BJ (cell line): ENCODE results near the gene COL5A2. TPM values are rescaled to one million over a fixed set of nuclear protein-coding genes. Genes with fewer than 3 reads are reported as not detected.

Experiments used
- CTCF ChIA-PET: fragments of 350-600 bp; formaldehyde crosslinking; extraction: SDS; loops from one replicate; lab custom pipeline; 2021; ENCODE audit warnings: antibody characterized with exemption, inconsistent platforms; lab: Yijun Ruan, JAX
- POLR2A ChIA-PET: fragments of 300-600 bp; sonication (Branson Sonifier 250); formaldehyde crosslinking; extraction: SDS; loops from one replicate; lab custom pipeline; 2021; ENCODE audit warnings: antibody characterized with exemption; lab: Charles Lee
- DNase-seq: peaks from one replicate; pipeline ENCODE4 v3.0.0-alpha.2; 2011; ENCODE audit warnings: low read depth
- H3K27me3 ChIP-seq: 2 replicates; pipeline ENCODE4 v1.6.0; 2011; ENCODE audit warnings: low read length; ENCODE audit not compliant: control insufficient read depth, insufficient read depth
- H3K36me3 ChIP-seq: 2 replicates; pipeline ENCODE4 v1.5.1; 2011; ENCODE audit warnings: low read length; ENCODE audit not compliant: control insufficient read depth, insufficient read depth
- H3K4me3 ChIP-seq: 2 replicates; pipeline ENCODE4 v1.5.1; 2011; ENCODE audit warnings: low read depth, mild to moderate bottlenecking, control low read depth, low read length
- polyA plus RNA-seq: library from polyadenylated mRNA; depleted of rRNA; stranded (reverse); fragments of >200 nt; gene quantifications from 2 replicates; pipeline ENCODE4 v1.2.3, GENCODE V29; 2011
- TF ChIP-seq, protein P1 (sequence below): IDR thresholded peaks from 2 replicates; pipeline ENCODE4 v1.5.1; 2011; ENCODE audit warnings: low read depth, mild to moderate bottlenecking, control low read depth, inconsistent platforms, low read length, moderate library complexity; ENCODE audit not compliant: insufficient read depth

Gene COL5A2
- polyA plus RNA-seq, 1 experiment, result 351 TPM

DNA sequence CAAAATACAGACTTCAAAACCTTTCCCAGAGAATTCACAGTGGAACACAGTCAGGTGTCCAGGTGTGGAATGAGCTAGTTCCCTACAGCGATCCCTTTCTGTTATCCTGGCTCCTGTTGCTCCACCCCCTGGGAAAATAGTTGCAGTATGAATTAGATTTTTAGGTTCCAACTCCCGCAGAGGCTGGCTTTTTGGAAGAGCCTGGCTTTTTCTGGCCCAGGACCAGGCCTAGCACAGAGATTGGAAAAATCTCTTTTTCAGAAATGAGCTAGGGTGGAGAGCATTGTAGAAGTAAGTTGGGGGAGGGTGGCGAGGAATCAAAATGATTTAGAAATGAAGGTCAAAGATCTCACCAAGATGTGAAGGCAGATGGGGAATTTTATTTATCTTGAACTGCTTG, 27.1 kb downstream of the COL5A2 start:
- Histone ChIP-seq H3K4me3 (no peak overlapping the region), H3K27me3 (no peaks in the 10 kb centered on the region), H3K36me3 (no peaks in the 10 kb centered on the region)
- TF ChIP-seq, protein P1, sequence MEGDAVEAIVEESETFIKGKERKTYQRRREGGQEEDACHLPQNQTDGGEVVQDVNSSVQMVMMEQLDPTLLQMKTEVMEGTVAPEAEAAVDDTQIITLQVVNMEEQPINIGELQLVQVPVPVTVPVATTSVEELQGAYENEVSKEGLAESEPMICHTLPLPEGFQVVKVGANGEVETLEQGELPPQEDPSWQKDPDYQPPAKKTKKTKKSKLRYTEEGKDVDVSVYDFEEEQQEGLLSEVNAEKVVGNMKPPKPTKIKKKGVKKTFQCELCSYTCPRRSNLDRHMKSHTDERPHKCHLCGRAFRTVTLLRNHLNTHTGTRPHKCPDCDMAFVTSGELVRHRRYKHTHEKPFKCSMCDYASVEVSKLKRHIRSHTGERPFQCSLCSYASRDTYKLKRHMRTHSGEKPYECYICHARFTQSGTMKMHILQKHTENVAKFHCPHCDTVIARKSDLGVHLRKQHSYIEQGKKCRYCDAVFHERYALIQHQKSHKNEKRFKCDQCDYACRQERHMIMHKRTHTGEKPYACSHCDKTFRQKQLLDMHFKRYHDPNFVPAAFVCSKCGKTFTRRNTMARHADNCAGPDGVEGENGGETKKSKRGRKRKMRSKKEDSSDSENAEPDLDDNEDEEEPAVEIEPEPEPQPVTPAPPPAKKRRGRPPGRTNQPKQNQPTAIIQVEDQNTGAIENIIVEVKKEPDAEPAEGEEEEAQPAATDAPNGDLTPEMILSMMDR, result no peak
- no peak for DNase-seq
- CTCF ChIA-PET, result interaction anchor here (1.4 kb wide), 1 partner anchor 39 kb away, joined by 3 read pairs; no protein-coding TSS in a partner anchor
- POLR2A ChIA-PET, result no interaction called here

DNA sequence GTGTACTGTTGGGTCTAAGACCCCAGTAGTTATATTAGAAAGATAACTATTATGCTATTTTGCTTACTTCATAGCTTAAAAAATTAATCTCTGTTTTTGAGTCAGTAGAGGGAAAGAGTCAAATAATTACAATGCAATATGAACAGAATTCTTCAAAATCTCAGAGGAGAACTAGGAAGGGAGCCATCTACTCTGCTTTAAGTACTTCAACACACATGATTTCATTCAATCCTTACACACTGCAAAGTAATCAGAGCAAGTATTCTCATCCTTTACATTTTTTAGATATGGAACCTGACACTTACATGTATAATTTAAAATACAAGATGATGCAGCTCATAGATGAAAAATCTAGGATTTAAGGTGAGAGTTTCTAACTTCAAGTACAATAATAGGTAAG, 27.7 kb downstream of the COL5A2 start:
- DNase-seq, result no peak

DNA sequence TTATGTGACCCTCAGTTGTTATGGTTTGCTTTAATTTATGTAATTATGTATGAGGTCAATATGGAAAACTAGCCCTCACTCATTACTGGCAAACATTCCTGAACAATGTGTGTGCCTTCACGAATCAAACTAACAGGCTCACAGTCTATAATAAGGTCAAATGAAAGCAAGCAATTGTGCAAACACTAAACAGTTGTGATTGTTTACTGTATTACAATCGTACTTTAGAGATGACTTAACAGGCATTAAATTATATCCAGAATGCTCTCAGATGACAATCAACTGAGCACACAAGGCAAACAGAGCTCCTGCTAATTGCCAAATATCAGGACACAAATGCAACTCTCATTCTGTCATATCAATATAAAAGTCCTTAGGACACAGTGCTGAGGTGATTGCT, 29.5 kb downstream of the COL5A2 start:
- Histone ChIP-seq H3K4me3 (no peak overlapping the region), H3K27me3 (no peaks in the 10 kb centered on the region), H3K36me3 (no peaks in the 10 kb centered on the region)
- POLR2A ChIA-PET, result interaction anchor here (0.5 to 0.6 kb wide), 2 partner anchors 60 to 172 kb away, joined by 3 to 5 read pairs; no protein-coding TSS in a partner anchor
- CTCF ChIA-PET, result no interaction called here
- peak; percentile 75 for DNase-seq
- TF ChIP-seq, protein P1, result no peak

More for the DNA sequence above, 27.7 kb downstream of the COL5A2 start:
- Histone ChIP-seq H3K4me3 (no peak overlapping the region), H3K36me3 (no peaks in the 10 kb centered on the region), H3K27me3 (no peaks in the 10 kb centered on the region)
- TF ChIP-seq, protein P1, result no peak
- ChIA-PET CTCF (interaction anchor here (1.0 to 1.4 kb wide), 2 partner anchors 9 to 38 kb away, joined by 3 read pairs; no protein-coding TSS in a partner anchor), POLR2A (no interaction called here)

DNA sequence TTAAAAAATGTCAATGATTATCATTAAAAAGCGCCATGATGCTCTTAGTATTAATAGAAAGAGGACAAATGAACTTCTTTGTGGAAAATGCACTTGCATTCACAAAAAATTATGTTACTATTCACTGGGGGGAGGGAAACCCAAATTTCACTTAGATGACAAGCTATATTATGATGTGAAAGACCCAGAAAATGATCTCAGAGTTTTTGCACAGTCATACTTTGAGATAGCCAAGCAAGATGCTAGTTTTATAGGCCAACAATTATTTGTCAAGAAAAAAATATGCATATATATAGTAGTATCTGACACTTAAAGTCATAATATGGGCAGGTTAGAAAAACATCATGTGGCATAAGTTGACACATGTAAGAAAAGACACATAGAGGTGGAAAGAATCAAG, 31.6 kb downstream of the COL5A2 start:
- DNase-seq, result no peak
- Histone ChIP-seq H3K36me3 (no peaks in the 10 kb centered on the region), H3K4me3 (no peak overlapping the region), H3K27me3 (no peaks in the 10 kb centered on the region)
- ChIA-PET CTCF (no interaction called here), POLR2A (no interaction called here)
- TF ChIP-seq, protein P1, result no peak

DNA sequence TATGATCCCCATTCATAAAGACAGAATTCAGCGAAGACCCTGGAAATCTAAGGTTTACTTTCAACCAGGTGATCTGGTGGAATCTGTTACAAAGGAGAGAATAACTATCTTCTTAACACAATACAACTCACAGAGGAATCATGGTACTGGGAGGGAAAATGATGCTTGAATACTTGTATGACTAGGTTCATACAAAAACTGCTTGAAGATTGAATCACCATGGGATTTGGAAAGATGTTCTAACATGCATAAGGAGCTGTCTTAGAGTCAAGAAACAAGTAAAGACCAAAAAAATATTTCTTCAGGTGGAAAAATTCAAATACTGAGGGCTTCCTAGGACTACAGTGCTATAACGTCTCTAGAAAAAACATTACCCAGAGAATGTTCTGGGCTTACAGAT, 32.2 kb downstream of the COL5A2 start:
- DNase-seq, result no peak
- Histone ChIP-seq H3K4me3 (no peak overlapping the region), H3K27me3 (no peaks in the 10 kb centered on the region), H3K36me3 (no peaks in the 10 kb centered on the region)
- CTCF ChIA-PET, result no interaction called here
- POLR2A ChIA-PET, result no interaction called here
- TF ChIP-seq, protein P1, result no peak
